OCI-LY1 (cell line): ENCODE measurements around the gene STARD9.

Experiments
- H2AFZ ChIP-seq: fragments of 200-600 bp; sonication (generic), shearing (Covaris generic); 2 replicates; pipeline ENCODE4 v1.6.0; 2014; ENCODE audit warnings: antibody characterized with exemption, mild to moderate bottlenecking, low read length
- H3F3A ChIP-seq: fragments of 200-600 bp; sonication (generic), shearing (Covaris generic); 2 replicates; pipeline ENCODE4 v1.6.0; 2014; ENCODE audit warnings: mild to moderate bottlenecking, antibody characterized with exemption, low read length, moderate library complexity; ENCODE audit not compliant: insufficient read depth
- H3K27ac ChIP-seq: fragments of 200-600 bp; sonication (generic); 2 replicates; pipeline ENCODE4 v1.5.1; 2014; ENCODE audit warnings: low read length, mixed run types, mild to moderate bottlenecking, low read depth; ENCODE audit not compliant: poor library complexity, severe bottlenecking
- H3K27me3 ChIP-seq: fragments of 200-600 bp; sonication (generic); 2 replicates; pipeline ENCODE4 v1.6.0; 2014; ENCODE audit warnings: antibody characterized with exemption, mild to moderate bottlenecking, low read length, moderate library complexity; ENCODE audit not compliant: insufficient read depth
- H3K36me3 ChIP-seq: fragments of 200-600 bp; sonication (generic); 2 replicates; pipeline ENCODE4 v1.6.1; 2014; ENCODE audit warnings: mild to moderate bottlenecking, antibody characterized with exemption, low read length, moderate library complexity, mixed read lengths; ENCODE audit not compliant: insufficient read depth
- H3K4me1 ChIP-seq: fragments of 200-600 bp; sonication (generic); 2 replicates; pipeline ENCODE4 v1.5.1; 2014; ENCODE audit warnings: mild to moderate bottlenecking, low read length, moderate library complexity; ENCODE audit not compliant: insufficient read depth, severe bottlenecking
- H3K4me2 ChIP-seq: fragments of 200-600 bp; sonication (generic), shearing (Covaris generic); 2 replicates; pipeline ENCODE4 v1.6.1; 2014; ENCODE audit warnings: low read length
- H3K4me3 ChIP-seq: fragments of 200-600 bp; sonication (generic); 2 replicates; pipeline ENCODE4 v1.5.1; 2014; ENCODE audit warnings: low read length, low read depth, mild to moderate bottlenecking, mixed read lengths; ENCODE audit not compliant: poor library complexity, severe bottlenecking
- H3K79me2 ChIP-seq: fragments of 200-600 bp; shearing (Covaris generic); 2 replicates; pipeline ENCODE4 v1.6.1; 2016; ENCODE audit warnings: mixed run types, low read length, mixed read lengths; ENCODE audit not compliant: insufficient read depth
- H3K9ac ChIP-seq: fragments of 200-600 bp; sonication (generic), shearing (Covaris generic); 2 replicates; pipeline ENCODE4 v1.6.1; 2014; ENCODE audit warnings: mild to moderate bottlenecking, low read length, mixed read lengths
- H3K9me2 ChIP-seq: fragments of 200-600 bp; sonication (generic), shearing (Covaris generic); 2 replicates; pipeline ENCODE4 v1.6.1; 2014; ENCODE audit warnings: low read depth, mild to moderate bottlenecking, low read length, mixed read lengths
- H3K9me3 ChIP-seq: fragments of 200-600 bp; shearing (Covaris generic); 2 replicates; pipeline ENCODE4 v1.6.1; 2014; ENCODE audit warnings: low read length, mixed read lengths
- H4K20me1 ChIP-seq: fragments of 200-600 bp; sonication (generic), shearing (Covaris generic); 2 replicates; pipeline ENCODE4 v1.6.0; 2016; ENCODE audit warnings: mild to moderate bottlenecking, low read length; ENCODE audit not compliant: insufficient read depth
- EZH2 ChIP-seq: fragments of 200-600 bp; sonication (generic), shearing (Covaris generic); IDR thresholded peaks from 2 replicates; pipeline ENCODE4 v1.8.0; 2017; ENCODE audit warnings: borderline replicate concordance, mixed run types, mild to moderate bottlenecking, antibody characterized with exemption, low read length, moderate library complexity, mixed read lengths
- TF ChIP-seq, protein P1 (sequence below): fragments of 200-600 bp; sonication (generic), shearing (Covaris generic); IDR thresholded peaks from 2 replicates; pipeline ENCODE4 v1.5.1; 2017; ENCODE audit warnings: mild to moderate bottlenecking, antibody characterized with exemption, low read length, moderate library complexity, mixed read lengths

STARD9 gene

DNA sequence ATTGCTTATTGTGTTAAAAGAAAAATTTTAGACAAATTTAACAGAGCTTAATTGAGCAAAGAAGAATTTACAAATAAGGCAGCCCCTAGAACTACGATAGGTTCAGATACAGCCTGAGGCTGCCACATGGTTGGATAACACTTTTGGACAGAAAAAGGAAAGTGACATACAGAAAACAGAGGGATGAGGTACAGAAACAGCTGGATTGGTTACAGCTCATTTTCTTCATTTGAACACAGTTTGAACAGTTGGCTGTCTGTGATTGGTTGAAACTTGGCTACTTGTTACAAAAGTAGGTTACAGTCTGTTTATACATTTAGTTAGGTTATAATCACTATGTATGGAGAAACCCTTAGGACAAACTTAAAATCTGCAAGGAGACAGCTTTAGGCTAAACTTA lies 46.0 kb downstream of the STARD9 start:
- Histone ChIP-seq H3K9ac (no peak overlapping the region), H3K4me3 (no peak overlapping the region), H3F3A (no peaks in the 10 kb centered on the region), H3K27ac (peak overlapping the region; percentile 20), H3K36me3 (no peaks in the 10 kb centered on the region; the same call in 1 of the 2 replicates), H2AFZ (no peak overlapping the region), H3K9me3 (no peaks in the 10 kb centered on the region), H3K4me2 (no peak overlapping the region), H3K9me2 (no peaks in the 10 kb centered on the region), H3K4me1 (peaks cover 20% of the 10 kb centered on the region), H3K79me2 (no peaks in the 10 kb centered on the region), H3K27me3 (no peaks in the 10 kb centered on the region), H4K20me1 (no peaks in the 10 kb centered on the region)
- TF ChIP-seq EZH2 = no peak
- TF ChIP-seq, protein P1, sequence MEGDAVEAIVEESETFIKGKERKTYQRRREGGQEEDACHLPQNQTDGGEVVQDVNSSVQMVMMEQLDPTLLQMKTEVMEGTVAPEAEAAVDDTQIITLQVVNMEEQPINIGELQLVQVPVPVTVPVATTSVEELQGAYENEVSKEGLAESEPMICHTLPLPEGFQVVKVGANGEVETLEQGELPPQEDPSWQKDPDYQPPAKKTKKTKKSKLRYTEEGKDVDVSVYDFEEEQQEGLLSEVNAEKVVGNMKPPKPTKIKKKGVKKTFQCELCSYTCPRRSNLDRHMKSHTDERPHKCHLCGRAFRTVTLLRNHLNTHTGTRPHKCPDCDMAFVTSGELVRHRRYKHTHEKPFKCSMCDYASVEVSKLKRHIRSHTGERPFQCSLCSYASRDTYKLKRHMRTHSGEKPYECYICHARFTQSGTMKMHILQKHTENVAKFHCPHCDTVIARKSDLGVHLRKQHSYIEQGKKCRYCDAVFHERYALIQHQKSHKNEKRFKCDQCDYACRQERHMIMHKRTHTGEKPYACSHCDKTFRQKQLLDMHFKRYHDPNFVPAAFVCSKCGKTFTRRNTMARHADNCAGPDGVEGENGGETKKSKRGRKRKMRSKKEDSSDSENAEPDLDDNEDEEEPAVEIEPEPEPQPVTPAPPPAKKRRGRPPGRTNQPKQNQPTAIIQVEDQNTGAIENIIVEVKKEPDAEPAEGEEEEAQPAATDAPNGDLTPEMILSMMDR = no peak

DNA sequence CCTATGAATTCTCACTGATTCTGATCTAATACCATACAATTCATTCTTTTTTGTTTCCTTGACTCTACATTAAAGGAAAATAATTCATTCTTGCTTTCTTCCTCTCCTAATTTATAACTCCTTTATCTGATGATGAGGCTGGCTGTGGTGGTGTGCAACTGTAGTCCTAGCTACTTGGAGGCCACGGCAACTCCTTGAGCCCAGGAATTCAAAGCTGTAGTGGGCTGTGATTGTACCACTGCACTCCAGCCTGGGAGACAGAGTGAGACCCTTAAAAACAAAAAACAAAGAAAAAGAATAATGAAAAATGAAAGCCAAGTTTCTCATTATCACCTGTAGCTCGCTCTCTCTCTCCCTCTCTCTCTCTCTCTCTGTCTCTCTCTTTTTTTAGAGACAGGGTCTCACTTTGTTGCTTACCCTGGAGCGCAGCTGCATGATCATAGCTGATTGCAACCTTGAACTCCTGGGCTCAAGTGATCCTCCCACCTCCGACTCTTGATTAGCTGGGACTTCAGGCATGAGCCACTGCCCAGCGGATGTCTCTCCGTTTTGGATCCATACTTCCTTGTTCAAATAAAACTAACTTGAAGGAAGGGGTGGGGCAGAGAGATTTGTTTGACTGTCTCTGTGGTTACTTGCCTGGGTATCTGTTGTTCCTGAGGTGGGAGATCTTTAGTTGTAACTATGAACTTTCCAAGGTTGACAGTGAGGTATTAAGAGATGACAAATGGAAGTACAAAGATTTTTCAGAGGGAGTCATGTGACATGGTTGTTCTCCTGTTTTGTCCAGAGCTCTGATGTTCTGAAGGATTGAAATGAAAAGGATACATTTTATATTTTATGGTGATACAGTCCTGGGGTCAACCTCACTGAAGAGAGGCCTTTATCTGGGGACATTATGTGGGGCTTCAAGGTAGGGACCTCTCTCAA lies 46.9 kb downstream of the STARD9 start:
- no peak overlapping the region for H2AFZ ChIP-seq
- H4K20me1 ChIP-seq = no peaks in the 10 kb centered on the region
- H3K4me2 ChIP-seq = no peak overlapping the region
- no peaks in the 10 kb centered on the region; the same call in 1 of the 2 replicates for H3K36me3 ChIP-seq
- H3K27ac ChIP-seq = peak overlapping the region; percentile 20
- H3K79me2 ChIP-seq = no peaks in the 10 kb centered on the region
- no peaks in the 10 kb centered on the region for H3K9me2 ChIP-seq
- H3F3A ChIP-seq = no peaks in the 10 kb centered on the region
- TF ChIP-seq, protein P1 = no peak
- no peak for TF ChIP-seq EZH2
- no peaks in the 10 kb centered on the region for H3K9me3 ChIP-seq
- no peaks in the 10 kb centered on the region for H3K27me3 ChIP-seq
- no peak overlapping the region for H3K9ac ChIP-seq
- H3K4me1 ChIP-seq = peaks cover 20% of the 10 kb centered on the region
- no peak overlapping the region for H3K4me3 ChIP-seq

DNA sequence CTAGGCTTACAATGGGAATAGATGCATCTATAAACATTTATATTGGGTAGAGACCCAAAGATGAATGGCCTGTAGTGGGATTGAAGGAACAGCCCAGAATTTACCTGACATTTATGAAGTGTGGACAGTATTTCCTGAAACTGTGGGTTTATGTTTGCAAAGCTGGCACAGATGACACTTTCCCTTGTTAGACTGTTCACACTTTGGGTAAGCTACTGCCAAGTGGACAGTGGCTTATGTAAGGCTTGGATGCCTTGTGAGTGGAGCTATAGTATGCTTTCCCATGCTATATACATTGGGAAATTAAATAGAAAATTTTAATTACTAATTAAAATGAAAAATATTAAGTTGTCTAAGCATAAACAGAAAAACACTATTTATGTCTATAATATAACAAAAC lies 48.5 kb downstream of the STARD9 start:
- no peaks in the 10 kb centered on the region for H3K9me2 ChIP-seq
- no peaks in the 10 kb centered on the region for H3K27me3 ChIP-seq
- no peak overlapping the region for H3K27ac ChIP-seq
- H3K4me2 ChIP-seq = no peak overlapping the region
- H3F3A ChIP-seq = no peaks in the 10 kb centered on the region
- no peak overlapping the region for H3K9ac ChIP-seq
- H3K36me3 ChIP-seq = no peaks in the 10 kb centered on the region
- peaks cover 15% of the 10 kb centered on the region for H3K4me1 ChIP-seq
- no peaks in the 10 kb centered on the region for H3K79me2 ChIP-seq
- no peak overlapping the region for H3K4me3 ChIP-seq
- H4K20me1 ChIP-seq = no peaks in the 10 kb centered on the region
- TF ChIP-seq, protein P1 = no peak
- H3K9me3 ChIP-seq = no peaks in the 10 kb centered on the region; the same call in 1 of the 2 replicates
- H2AFZ ChIP-seq = no peak overlapping the region
